ENCODE results near the gene PAH. TPM values are rescaled to one million over a fixed set of nuclear protein-coding genes. Genes with fewer than 3 reads are reported as not detected.

The PAH gene
- polyA plus RNA-seq, 3 donors: not detected

DNA sequence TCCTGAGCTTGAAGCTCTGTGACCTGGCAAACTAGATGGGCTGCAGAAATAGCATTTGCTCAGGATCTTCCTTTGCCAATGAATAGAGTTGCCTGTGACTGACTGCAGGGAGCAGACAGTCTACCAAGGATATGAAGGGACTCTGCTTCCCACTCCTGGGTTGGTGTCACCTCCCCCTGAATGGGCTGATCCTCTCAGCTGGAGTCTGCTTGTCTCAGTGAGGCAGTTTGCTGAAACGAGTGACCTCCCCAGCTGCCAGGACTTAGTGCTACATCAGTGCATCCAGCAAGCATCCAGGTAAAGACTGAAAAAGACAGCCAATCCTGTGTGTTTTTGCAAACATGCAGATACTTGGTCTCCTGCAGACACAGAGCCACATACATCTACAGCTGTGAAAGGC lies 28.5 kb downstream of the PAH start:
- no peak overlapping the region for H3K4me3 Mint-ChIP-seq
- Histone ChIP-seq H3K79me2 (ENCODE audit: insufficient read depth, low read length) (no peaks in the 10 kb centered on the region), H4K20me1 (ENCODE audit: insufficient read depth, low read length) (no peaks in the 10 kb centered on the region), H3K27me3 (ENCODE audit: control insufficient read depth in 2 of 2, insufficient read depth in 2 of 2, low read length in 2 of 2) (no peaks in the 10 kb centered on the region), H3K9me3 (replicated peaks in 1 of 2; ENCODE audit: control insufficient read depth in 1 of 2, insufficient read depth in 1 of 2, low read length in 2 of 2) (no peaks in the 10 kb centered on the region), H3K27ac (ENCODE audit: low read depth in 1 of 2, low read length in 2 of 2) (no peak overlapping the region), H2AFZ (ENCODE audit: insufficient read depth, low read depth, low read length, poor library complexity, severe bottlenecking) (no peak overlapping the region), H3K4me1 (ENCODE audit: control insufficient read depth in 1 of 2, insufficient read depth in 2 of 2, low read length in 2 of 2) (no peaks in the 10 kb centered on the region), H3K4me3 (replicated peaks in 1 of 3; ENCODE audit: low read depth in 2 of 3, low read length in 3 of 3) (no peak overlapping the region), H3K36me3 (replicated peaks in 1 of 2; ENCODE audit: control insufficient read depth in 1 of 2, insufficient read depth in 2 of 2, low read length in 2 of 2) (no peaks in the 10 kb centered on the region), H3K9ac (ENCODE audit: insufficient read depth, low read length, poor library complexity, severe bottlenecking) (no peak overlapping the region), H3K4me2 (replicated peaks; ENCODE audit: extremely low read depth, low read length, poor library complexity, severe bottlenecking) (no peak overlapping the region)
- WGBS (ENCODE audit: insufficient coverage): 0% methylated on average over 1 of the region's 1 CpG
- TF ChIP-seq, protein P1, sequence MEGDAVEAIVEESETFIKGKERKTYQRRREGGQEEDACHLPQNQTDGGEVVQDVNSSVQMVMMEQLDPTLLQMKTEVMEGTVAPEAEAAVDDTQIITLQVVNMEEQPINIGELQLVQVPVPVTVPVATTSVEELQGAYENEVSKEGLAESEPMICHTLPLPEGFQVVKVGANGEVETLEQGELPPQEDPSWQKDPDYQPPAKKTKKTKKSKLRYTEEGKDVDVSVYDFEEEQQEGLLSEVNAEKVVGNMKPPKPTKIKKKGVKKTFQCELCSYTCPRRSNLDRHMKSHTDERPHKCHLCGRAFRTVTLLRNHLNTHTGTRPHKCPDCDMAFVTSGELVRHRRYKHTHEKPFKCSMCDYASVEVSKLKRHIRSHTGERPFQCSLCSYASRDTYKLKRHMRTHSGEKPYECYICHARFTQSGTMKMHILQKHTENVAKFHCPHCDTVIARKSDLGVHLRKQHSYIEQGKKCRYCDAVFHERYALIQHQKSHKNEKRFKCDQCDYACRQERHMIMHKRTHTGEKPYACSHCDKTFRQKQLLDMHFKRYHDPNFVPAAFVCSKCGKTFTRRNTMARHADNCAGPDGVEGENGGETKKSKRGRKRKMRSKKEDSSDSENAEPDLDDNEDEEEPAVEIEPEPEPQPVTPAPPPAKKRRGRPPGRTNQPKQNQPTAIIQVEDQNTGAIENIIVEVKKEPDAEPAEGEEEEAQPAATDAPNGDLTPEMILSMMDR (IDR thresholded peaks at IDR 0.05): no peak
- intact Hi-C loops (cut with micrococcal nuclease): no loop called here
- peaks cover 0 to 2% (median 0%) of the 10 kb centered on the region in 7 donors for H3K9me3 Mint-ChIP-seq
- DNase-seq: no peak
- H3K36me3 Mint-ChIP-seq: no peaks in the 10 kb centered on the region
- peaks cover 0 to 3% (median 1%) of the 10 kb centered on the region in 3 donors for H3K27me3 Mint-ChIP-seq (ENCODE audit: low read depth in 3 of 3)
- H3K4me1 Mint-ChIP-seq: no peaks in the 10 kb centered on the region
- no peak overlapping the region for H3K27ac Mint-ChIP-seq

DNA sequence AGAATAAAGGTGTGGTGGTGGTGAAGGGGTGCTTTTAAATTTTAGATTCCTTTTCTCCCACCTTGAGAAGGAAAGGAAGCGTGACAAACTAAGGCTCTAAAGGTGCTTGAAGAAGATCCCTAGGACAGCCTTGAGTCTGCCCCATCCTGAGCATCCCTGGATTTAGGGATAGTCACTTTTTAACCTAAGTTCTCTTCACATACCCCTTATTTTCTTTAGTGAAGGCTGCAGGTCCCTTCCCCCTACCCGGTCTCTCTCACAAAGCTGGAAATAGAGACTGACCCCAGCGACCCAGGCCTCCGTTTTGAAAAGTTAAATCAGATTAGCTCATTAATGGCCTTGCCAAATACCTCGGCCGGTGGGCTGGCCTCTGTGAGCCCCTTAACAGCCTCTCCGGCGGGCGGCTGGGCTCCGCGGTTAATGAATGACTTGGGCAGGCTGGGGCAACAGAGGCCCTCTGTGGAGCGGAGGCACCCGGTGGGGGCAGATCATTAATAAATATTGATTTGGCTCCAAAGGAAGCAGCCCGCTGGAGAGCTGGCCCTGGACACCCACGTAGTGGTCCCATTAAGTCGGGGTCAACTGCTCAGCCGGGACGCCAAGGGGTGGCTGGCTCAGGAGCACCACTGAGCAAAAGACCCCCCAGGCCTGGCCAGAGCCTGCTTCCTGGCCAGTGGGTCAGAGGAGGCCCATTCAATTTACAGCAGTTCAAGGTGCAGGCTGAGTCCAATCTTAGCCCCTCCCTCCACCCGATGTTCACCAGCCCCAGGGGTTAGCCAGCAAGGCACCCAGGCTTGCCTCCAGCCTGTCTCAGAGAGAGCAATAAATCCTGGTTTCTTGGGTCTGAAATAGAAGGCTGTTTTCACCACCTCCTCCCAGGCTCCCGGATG lies 31.8 kb downstream of the PAH start:
- intact Hi-C loops (cut with micrococcal nuclease): no loop called here
- peaks cover 0 to 3% (median 3%) of the 10 kb centered on the region in 3 donors for H3K27me3 Mint-ChIP-seq (ENCODE audit: low read depth in 3 of 3)

More for the DNA sequence above, 31.8 kb downstream of the PAH start:
- no peak overlapping the region for H3K4me3 Mint-ChIP-seq
- H3K79me2 ChIP-seq (ENCODE audit: insufficient read depth, low read length): no peaks in the 10 kb centered on the region
- H3K4me1 ChIP-seq (ENCODE audit: control insufficient read depth in 1 of 2, insufficient read depth in 2 of 2, low read length in 2 of 2): no peaks in the 10 kb centered on the region
- TF ChIP-seq, protein P1 (IDR thresholded peaks at IDR 0.05): no peak
- no peaks in the 10 kb centered on the region for H3K27me3 ChIP-seq (ENCODE audit: control insufficient read depth in 2 of 2, insufficient read depth in 2 of 2, low read length in 2 of 2)
- WGBS (ENCODE audit: insufficient coverage): 83% methylated on average over 14 of the region's 20 CpGs
- no peaks in the 10 kb centered on the region for H3K9me3 ChIP-seq (replicated peaks in 1 of 2; ENCODE audit: control insufficient read depth in 1 of 2, insufficient read depth in 1 of 2, low read length in 2 of 2)
- no peaks in the 10 kb centered on the region for H3K36me3 Mint-ChIP-seq
- no peak overlapping the region for H3K4me2 ChIP-seq (replicated peaks; ENCODE audit: extremely low read depth, low read length, poor library complexity, severe bottlenecking)
- no peaks in the 10 kb centered on the region for H3K9me3 Mint-ChIP-seq
- no peak overlapping the region for H2AFZ ChIP-seq (ENCODE audit: insufficient read depth, low read depth, low read length, poor library complexity, severe bottlenecking)
- H3K4me3 ChIP-seq (replicated peaks in 1 of 3; ENCODE audit: low read depth in 2 of 3, low read length in 3 of 3): no peak overlapping the region
- no peak overlapping the region for H3K27ac ChIP-seq (ENCODE audit: low read depth in 1 of 2, low read length in 2 of 2)
- no peak overlapping the region for H3K27ac Mint-ChIP-seq
- H4K20me1 ChIP-seq (ENCODE audit: insufficient read depth, low read length): no peaks in the 10 kb centered on the region
- H3K9ac ChIP-seq (ENCODE audit: insufficient read depth, low read length, poor library complexity, severe bottlenecking): no peak overlapping the region
- no peak for DNase-seq
- H3K36me3 ChIP-seq (replicated peaks in 1 of 2; ENCODE audit: control insufficient read depth in 1 of 2, insufficient read depth in 2 of 2, low read length in 2 of 2): no peaks in the 10 kb centered on the region
- H3K4me1 Mint-ChIP-seq: no peaks in the 10 kb centered on the region

Measured in CD14-positive monocyte (primary cell).